Keratinocyte (primary cell): Measurements from ENCODE around the gene OBSCN. TPM values are rescaled to one million over a fixed set of nuclear protein-coding genes. Genes with fewer than 3 reads are reported as not detected.

Source experiments
- DNase-seq: peaks from one replicate; pipeline ENCODE4 v3.0.0-alpha.2; 2011; ENCODE audit warnings: low read depth, missing footprints, low spot score
- FAIRE-seq: peaks from 2 replicates; lab custom pipeline; 2011; peaks lifted over from hg19 to GRCh38; lab: Jason Lieb, UNC
- H2AFZ ChIP-seq: 2 replicates; pipeline ENCODE4 v1.6.0; 2012; ENCODE audit warnings: low read length, control low read depth, inconsistent platforms; ENCODE audit not compliant: control insufficient read depth
- H3K27ac ChIP-seq: 2 replicates; pipeline ENCODE4 v1.5.1; 2011; ENCODE audit warnings: low read length; ENCODE audit not compliant: control insufficient read depth, insufficient read depth
- H3K27me3 ChIP-seq: 3 replicates; pipeline ENCODE4 v1.6.0; 2011; ENCODE audit warnings: low read length; ENCODE audit not compliant: control insufficient read depth, insufficient read depth; ENCODE audit errors: extremely low read depth
- H3K36me3 ChIP-seq, 2 experiments: 2 replicates in 1 of 2; 3 replicates in 1 of 2; pipeline ENCODE4 v1.5.1; 2011; ENCODE audit warnings: low read length in 2 of 2, mild to moderate bottlenecking in 1 of 2; ENCODE audit not compliant: control insufficient read depth in 2 of 2, insufficient read depth in 2 of 2; ENCODE audit errors: extremely low read depth in 1 of 2
- H3K4me1 ChIP-seq: 3 replicates; pipeline ENCODE4 v1.5.1; 2011; ENCODE audit warnings: low read length; ENCODE audit not compliant: control insufficient read depth, insufficient read depth; ENCODE audit errors: extremely low read depth
- H3K4me2 ChIP-seq: 3 replicates; pipeline ENCODE4 v1.6.0; 2011; ENCODE audit warnings: low read depth, low read length; ENCODE audit not compliant: control insufficient read depth, insufficient read depth; ENCODE audit errors: extremely low read depth
- H3K4me3 ChIP-seq, 3 experiments: fragments of 200-600 bp in 1 of 3; sonication (generic) in 1 of 3; 2 replicates in 2 of 3; 3 replicates in 1 of 3; pipeline ENCODE4 v1.5.1; 2011 to 2016; ENCODE audit warnings: low read length in 3 of 3, mild to moderate bottlenecking in 3 of 3, control low read depth in 2 of 3, inconsistent platforms in 1 of 3, low read depth in 1 of 3, mixed read lengths in 1 of 3, mixed run types in 1 of 3, moderate library complexity in 1 of 3; ENCODE audit not compliant: control insufficient read depth in 2 of 3, insufficient read depth in 2 of 3; ENCODE audit errors: extremely low read depth in 1 of 3
- H3K79me2 ChIP-seq: 2 replicates; pipeline ENCODE4 v1.6.0; 2012; ENCODE audit warnings: low read length; ENCODE audit not compliant: control insufficient read depth, insufficient read depth
- H3K9ac ChIP-seq: 3 replicates; pipeline ENCODE4 v1.6.0; 2011; ENCODE audit warnings: low read length; ENCODE audit not compliant: control insufficient read depth, insufficient read depth; ENCODE audit errors: extremely low read depth
- H3K9me1 ChIP-seq: 3 replicates; pipeline ENCODE4 v1.6.0; 2011; ENCODE audit warnings: low read length; ENCODE audit not compliant: control insufficient read depth, insufficient read depth; ENCODE audit errors: extremely low read depth
- H3K9me3 ChIP-seq: 2 replicates; pipeline ENCODE4 v1.5.1; 2012; ENCODE audit warnings: low read depth, low read length; ENCODE audit not compliant: control insufficient read depth
- H4K20me1 ChIP-seq: 3 replicates; pipeline ENCODE4 v1.6.0; 2011; ENCODE audit warnings: low read length; ENCODE audit not compliant: control insufficient read depth, insufficient read depth; ENCODE audit errors: extremely low read depth
- CTCF ChIP-seq, 3 experiments: IDR thresholded peaks in 1 of 3; conservative IDR thresholded peaks in 1 of 3; optimal IDR thresholded peaks in 1 of 3; 2 replicates in 2 of 3; 3 replicates in 1 of 3; pipeline versions ENCODE3 to v1.5.1; 2011; ENCODE audit warnings: low read length in 3 of 3, mild to moderate bottlenecking in 3 of 3, moderate library complexity in 2 of 3, control low read depth in 1 of 3, inconsistent platforms in 1 of 3; ENCODE audit not compliant: insufficient read depth in 2 of 3; ENCODE audit errors: extremely low read depth in 1 of 3
- EZH2 ChIP-seq: IDR thresholded peaks from one replicate; pipeline ENCODE4 v1.6.1; 2012; ENCODE audit warnings: inconsistent platforms, mild to moderate bottlenecking, low read length, moderate library complexity
- dilution Hi-C: fragments of 300-500 bp; cut with MboI; formaldehyde crosslinking; loops from one replicate; pipeline ENCODE4 v1.7.0; 2020; ENCODE audit warnings: low sequenced_read_pairs; ENCODE audit not compliant: extremely low pct_ligation_motif_present
- polyA plus RNA-seq, 5 experiments: library from polyadenylated mRNA; depleted of rRNA in 3 of 5; stranded (reverse) in 3 of 5; stranded (forward) in 1 of 5; unstranded in 1 of 5; fragments of >200 nt; gene quantifications; 1 replicate in 1 of 5; 2 replicates in 3 of 5; 3 replicates in 1 of 5; pipeline versions ENCODE4 v1.2.1 to v1.2.3, GENCODE V29; 2011 to 2012; ENCODE audit warnings: missing spikeins in 2 of 5, low read depth in 1 of 5, low replicate concordance in 1 of 5

The OBSCN gene
- polyA plus RNA-seq, 1 donor (not counting 4 experiments of a cell fraction or from before 2014, with no cell fraction given) = 1.8 TPM

DNA sequence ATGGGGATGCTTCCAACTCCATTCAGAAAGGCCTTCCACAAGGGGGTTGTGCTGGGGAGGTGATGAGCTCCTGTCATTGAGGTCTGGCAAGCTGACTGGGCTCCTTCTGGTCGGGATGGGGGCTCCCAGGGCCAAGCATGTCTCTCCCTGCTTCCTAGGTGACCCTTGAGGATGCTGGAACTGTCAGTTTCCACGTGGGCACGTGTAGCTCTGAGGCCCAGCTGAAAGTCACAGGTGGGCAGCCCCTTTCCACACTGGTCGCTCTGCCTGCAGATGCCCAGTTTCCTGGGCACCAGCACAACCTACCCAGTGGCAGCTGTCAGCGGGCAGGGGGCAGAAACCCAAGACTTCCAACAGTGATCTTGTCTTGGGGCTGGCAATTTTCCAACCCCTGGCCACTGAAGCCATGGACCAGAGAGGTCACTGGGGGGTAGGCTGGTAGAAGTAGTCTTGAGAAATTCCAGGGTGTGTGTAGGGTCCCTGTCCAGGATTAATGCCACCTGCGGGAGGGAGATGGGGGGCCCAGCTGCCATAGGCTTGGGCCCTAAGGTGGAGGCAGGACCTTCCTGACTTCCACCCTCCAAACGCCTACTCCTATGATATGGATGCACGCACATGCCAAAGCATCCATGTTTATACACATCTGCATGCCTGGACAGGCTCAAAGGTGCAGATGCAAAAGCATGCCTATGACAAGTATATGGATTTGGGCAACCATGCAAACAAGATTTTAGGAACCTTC lies 101.7 kb downstream of the OBSCN start:
- H3K27ac ChIP-seq = no peak overlapping the region
- DNase-seq = no peak
- no peaks in the 10 kb centered on the region for H3K36me3 ChIP-seq
- H2AFZ ChIP-seq = no peak overlapping the region
- no peaks in the 10 kb centered on the region for H3K9me3 ChIP-seq
- dilution Hi-C loops = no loop called here
- no peak overlapping the region for H3K9ac ChIP-seq
- H3K27me3 ChIP-seq = no peaks in the 10 kb centered on the region
- no peak overlapping the region for H3K4me3 ChIP-seq
- no peak overlapping the region for H3K4me2 ChIP-seq
- no peaks in the 10 kb centered on the region for H3K4me1 ChIP-seq
- no peaks in the 10 kb centered on the region for H4K20me1 ChIP-seq
- H3K9me1 ChIP-seq = no peaks in the 10 kb centered on the region
- no peak for TF ChIP-seq CTCF (optimal IDR thresholded peaks at IDR 0.05 in 1 of 3, IDR thresholded peaks at IDR 0.05 in 1 of 3, conservative IDR thresholded peaks at IDR 0.05 in 1 of 3; ENCODE audit: extremely low read depth in 1 of 3, insufficient read depth in 2 of 3, low read length in 3 of 3)
- no peak for TF ChIP-seq EZH2
- H3K79me2 ChIP-seq = no peaks in the 10 kb centered on the region
- no peak for FAIRE-seq

- no peaks in the 10 kb centered on the region for H4K20me1 ChIP-seq
- H3K4me2 ChIP-seq = no peak overlapping the region
- H3K4me3 ChIP-seq = no peak overlapping the region
- no peak overlapping the region for H2AFZ ChIP-seq
- DNase-seq (no peak), FAIRE-seq (no peak)
- H3K9me1 ChIP-seq = no peaks in the 10 kb centered on the region
- H3K9ac ChIP-seq = no peak overlapping the region
- no peak overlapping the region for H3K27ac ChIP-seq
- no peaks in the 10 kb centered on the region for H3K79me2 ChIP-seq
- TF ChIP-seq CTCF (optimal IDR thresholded peaks at IDR 0.05 in 1 of 3, IDR thresholded peaks at IDR 0.05 in 1 of 3, conservative IDR thresholded peaks at IDR 0.05 in 1 of 3; ENCODE audit: extremely low read depth in 1 of 3, insufficient read depth in 2 of 3, low read length in 3 of 3) (no peak), EZH2 (no peak)
- dilution Hi-C loops = no loop called here
- H3K4me1 ChIP-seq = no peaks in the 10 kb centered on the region
- no peaks in the 10 kb centered on the region for H3K36me3 ChIP-seq
- H3K27me3 ChIP-seq = no peaks in the 10 kb centered on the region
- peaks cover 1% of the 10 kb centered on the region for H3K9me3 ChIP-seq
Measured at GRCh38 chr1:228310162-228310792, 102.4 kb downstream of the OBSCN start.
